SU-DHL-6 (cell line): Measurements from ENCODE around the gene NKD1.

Source experiments
- H2AFZ ChIP-seq: fragments of 200-600 bp; sonication (generic); 2 replicates; pipeline ENCODE4 v1.6.1; 2014; ENCODE audit warnings: low read depth, mild to moderate bottlenecking, moderate library complexity, mixed read lengths, antibody characterized with exemption, low read length; ENCODE audit not compliant: severe bottlenecking
- H3F3A ChIP-seq: fragments of 200-600 bp; shearing (Covaris generic); 2 replicates; pipeline ENCODE4 v1.6.0; 2016; ENCODE audit warnings: antibody characterized with exemption, mild to moderate bottlenecking; ENCODE audit not compliant: insufficient read depth
- H3K27ac ChIP-seq: fragments of 200-600 bp; sonication (generic); 2 replicates; pipeline ENCODE4 v1.5.1; 2016; ENCODE audit warnings: low read depth, mild to moderate bottlenecking, low read length, moderate library complexity, mixed read lengths
- H3K27me3 ChIP-seq: fragments of 200-600 bp; sonication (generic), shearing (Covaris generic); 2 replicates; pipeline ENCODE4 v1.6.0; 2014; ENCODE audit warnings: mild to moderate bottlenecking, low read length
- H3K36me3 ChIP-seq: fragments of 200-600 bp; sonication (generic); 2 replicates; pipeline ENCODE4 v1.6.1; 2014; ENCODE audit warnings: mild to moderate bottlenecking, low read length, mixed read lengths
- H3K4me2 ChIP-seq: fragments of 300-600, 200-600 bp; shearing (Covaris generic), sonication (generic); 2 replicates; pipeline ENCODE4 v1.6.0; 2014; ENCODE audit warnings: low read length, low read depth, mild to moderate bottlenecking; ENCODE audit not compliant: poor library complexity, severe bottlenecking
- H3K4me3 ChIP-seq: fragments of 200-600 bp; sonication (generic); 2 replicates; pipeline ENCODE4 v1.5.1; 2014; ENCODE audit warnings: antibody characterized with exemption, low read length, mild to moderate bottlenecking, mixed read lengths; ENCODE audit not compliant: insufficient read depth, poor library complexity, severe bottlenecking
- H3K79me2 ChIP-seq: fragments of 200-600 bp; sonication (generic); 2 replicates; pipeline ENCODE4 v1.6.1; 2014; ENCODE audit warnings: mild to moderate bottlenecking, low read length, moderate library complexity; ENCODE audit not compliant: insufficient read depth
- H3K9ac ChIP-seq: fragments of 200-600 bp; sonication (generic); 2 replicates; pipeline ENCODE4 v1.7.0; 2014; ENCODE audit warnings: mild to moderate bottlenecking, low read length
- H3K9me2 ChIP-seq: fragments of 200-600 bp; sonication (generic); replicated peaks from 2 replicates; pipeline ENCODE4 v1.6.1; 2014; ENCODE audit warnings: low read length; ENCODE audit not compliant: insufficient read depth
- H3K9me3 ChIP-seq: fragments of 200-600 bp; sonication (generic); 2 replicates; pipeline ENCODE4 v1.6.1; 2014; ENCODE audit warnings: low read length, mixed read lengths; ENCODE audit not compliant: insufficient read depth
- H4K20me1 ChIP-seq: fragments of 200-600 bp; sonication (generic); 2 replicates; pipeline ENCODE4 v1.6.1; 2014; ENCODE audit warnings: low read depth, mild to moderate bottlenecking, antibody characterized with exemption, low read length, moderate library complexity, mixed read lengths
- CTCF ChIP-seq: fragments of 200-600 bp; sonication (generic); IDR thresholded peaks from one replicate; pipeline ENCODE4 v1.5.1; 2017; ENCODE audit warnings: antibody characterized with exemption, mild to moderate bottlenecking, low read length, moderate library complexity; ENCODE audit not compliant: insufficient read depth, poor library complexity, severe bottlenecking
- EZH2phosphoT487 ChIP-seq: fragments of 200-600 bp; sonication (generic), shearing (Covaris generic); conservative IDR thresholded peaks from 2 replicates; pipeline ENCODE4 v1.6.1; 2018; ENCODE audit warnings: mild to moderate bottlenecking, antibody characterized with exemption, low read length, moderate library complexity, mixed read lengths

Gene NKD1

DNA sequence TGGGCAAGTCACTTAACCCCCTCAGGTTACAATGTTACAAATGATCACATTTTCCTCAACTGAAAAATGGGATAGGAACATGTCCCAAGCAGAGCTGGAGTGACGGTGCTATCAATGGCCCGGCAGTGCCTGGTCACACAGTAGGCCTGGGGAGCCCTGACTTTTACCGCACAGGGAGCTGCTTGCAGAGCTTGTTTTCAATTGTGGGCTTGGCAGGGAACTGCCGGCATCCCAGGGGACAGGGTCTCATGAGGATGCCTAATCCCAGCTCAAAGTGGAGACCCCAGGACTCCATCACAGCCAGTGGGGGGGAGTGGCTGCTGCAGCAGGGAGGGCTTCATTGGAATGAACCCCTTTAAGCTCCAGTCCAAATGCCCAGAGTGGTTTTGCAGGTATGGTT is 121.5 kb downstream of the NKD1 start:
- Histone ChIP-seq H3K27me3 (no peaks in the 10 kb centered on the region), H3K79me2 (no peaks in the 10 kb centered on the region), H3K9ac (no peak overlapping the region), H3F3A (no peaks in the 10 kb centered on the region), H3K9me3 (peaks cover 20% of the 10 kb centered on the region; the same call in 1 of the 2 replicates), H3K4me2 (no peak overlapping the region), H3K27ac (no peak overlapping the region), H3K4me3 (no peak overlapping the region), H2AFZ (no peak overlapping the region), H3K9me2 (no peaks in the 10 kb centered on the region), H3K36me3 (0 out of 2 replicates have a peak, but pooled peaks cover 6% of the 10 kb centered on the region), H4K20me1 (no peaks in the 10 kb centered on the region)
- TF ChIP-seq CTCF (no peak), EZH2phosphoT487 (no peak)

DNA sequence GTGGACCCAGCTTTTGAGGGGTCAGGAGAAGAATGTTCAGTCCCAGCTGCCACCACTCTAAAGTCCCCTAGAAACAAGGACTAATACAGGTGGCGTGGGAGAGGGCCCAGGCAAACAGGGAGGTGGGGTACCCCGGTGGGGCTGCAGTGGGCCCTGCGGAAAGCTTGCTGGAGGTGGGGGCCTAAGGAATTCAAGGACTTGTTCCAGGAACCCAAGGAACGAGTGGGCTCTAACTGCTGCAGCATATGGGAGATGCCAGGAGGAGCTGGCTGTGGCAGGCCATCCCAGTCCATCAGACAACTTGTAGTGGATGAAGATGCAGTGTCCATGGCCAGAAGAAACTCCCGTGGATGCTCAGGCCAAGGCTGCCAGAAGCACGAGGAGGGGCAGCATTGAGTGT is 122.3 kb downstream of the NKD1 start:
- Histone ChIP-seq H3K9me3 (peaks cover 20% of the 10 kb centered on the region; the same call in 1 of the 2 replicates), H3K9ac (no peak overlapping the region), H3K36me3 (0 out of 2 replicates have a peak, but pooled peaks cover 6% of the 10 kb centered on the region), H3F3A (no peaks in the 10 kb centered on the region), H3K4me3 (no peak overlapping the region), H3K4me2 (no peak overlapping the region), H3K27ac (no peak overlapping the region), H3K9me2 (no peaks in the 10 kb centered on the region), H4K20me1 (no peaks in the 10 kb centered on the region), H3K79me2 (no peaks in the 10 kb centered on the region), H2AFZ (no peak overlapping the region), H3K27me3 (no peaks in the 10 kb centered on the region)
- no peak for TF ChIP-seq CTCF
- TF ChIP-seq EZH2phosphoT487 = no peak

- Histone ChIP-seq H3K36me3 (0 out of 2 replicates have a peak, but pooled peaks cover 6% of the 10 kb centered on the region), H2AFZ (no peak overlapping the region), H3K27me3 (no peaks in the 10 kb centered on the region), H3K9ac (no peak overlapping the region), H3F3A (no peaks in the 10 kb centered on the region), H3K27ac (no peak overlapping the region), H3K4me3 (no peak overlapping the region), H4K20me1 (no peaks in the 10 kb centered on the region), H3K9me3 (peaks cover 20% of the 10 kb centered on the region; the same call in 1 of the 2 replicates), H3K79me2 (no peaks in the 10 kb centered on the region), H3K9me2 (no peaks in the 10 kb centered on the region), H3K4me2 (no peak overlapping the region)
- TF ChIP-seq CTCF = peak; percentile 36
- TF ChIP-seq EZH2phosphoT487 = no peak
These were observed 123.6 kb downstream of the NKD1 start for GRCh38 chr16:50671644-50672260.
